IMR-90 (cell line): ENCODE data around the gene DNAAF2. TPM values are rescaled to one million over a fixed set of nuclear protein-coding genes. Genes with fewer than 3 reads are reported as not detected.

Experiments
- ATAC-seq: fragments of 200-7000 bp; cut with Tn5 transposase; 2 replicates; pipeline ENCODE4 v1.9.1; 2020; ENCODE audit warnings: low read depth, mild to moderate bottlenecking, moderate library complexity
- BruUV-seq: library from RNA; stranded (reverse); fragments of 400-500 nt; replicated peaks from 2 replicates; lab custom pipeline; 2021; lab: Mats Ljungman, UMichigan
- CTCF ChIA-PET: fragments of 300-600 bp; formaldehyde crosslinking; extraction: SDS; loops from one replicate; lab custom pipeline; 2021; ENCODE audit warnings: antibody characterized with exemption; lab: Yijun Ruan, JAX
- POLR2A ChIA-PET: fragments of 300-600 bp; sonication (Branson Sonifier 250); formaldehyde crosslinking; loops from one replicate; lab custom pipeline; 2022; ENCODE audit warnings: antibody characterized with exemption; ENCODE audit not compliant: unreplicated experiment; lab: Charles Lee
- DNase-seq: peaks from one replicate; pipeline ENCODE4 v3.0.0; 2013
- H2AFZ ChIP-seq: replicated peaks from 2 replicates; pipeline ENCODE3; 2013; ENCODE audit warnings: low read length, mild to moderate bottlenecking; ENCODE audit not compliant: poor library complexity
- H2AK5ac ChIP-seq: 2 replicates; pipeline ENCODE4 v1.6.1; 2013; ENCODE audit warnings: low read depth, low read length, inconsistent platforms
- H2AK9ac ChIP-seq: replicated peaks from 2 replicates; pipeline ENCODE3; 2013; ENCODE audit warnings: mild to moderate bottlenecking, low read depth, low read length, moderate library complexity; ENCODE audit not compliant: poor library complexity
- H2BK120ac ChIP-seq: 2 replicates; pipeline ENCODE4 v1.6.1; 2013; ENCODE audit warnings: low read depth, low read length, inconsistent platforms
- H2BK15ac ChIP-seq: 3 replicates; pipeline ENCODE4 v1.6.1; 2013; ENCODE audit warnings: low read depth, low read length, inconsistent platforms
- H2BK20ac ChIP-seq: 2 replicates; pipeline ENCODE4 v1.6.1; 2013; ENCODE audit warnings: low read depth, mild to moderate bottlenecking, inconsistent platforms, low read length, moderate library complexity
- H2BK5ac ChIP-seq: 2 replicates; pipeline ENCODE4 v1.6.1; 2013; ENCODE audit warnings: mild to moderate bottlenecking, low read depth, low read length, inconsistent platforms; ENCODE audit not compliant: poor library complexity, severe bottlenecking
- H3K14ac ChIP-seq: replicated peaks from 2 replicates; pipeline ENCODE4 v1.6.1; 2013; ENCODE audit warnings: low read depth, low read length, inconsistent platforms
- H3K18ac ChIP-seq: 2 replicates; pipeline ENCODE4 v1.6.1; 2013; ENCODE audit warnings: low read depth, low read length, control low read depth
- H3K23ac ChIP-seq: 2 replicates; pipeline ENCODE4 v1.6.1; 2013; ENCODE audit warnings: low read depth, low read length, inconsistent platforms
- H3K27ac ChIP-seq: 2 replicates; pipeline ENCODE4 v1.5.1; 2013; ENCODE audit warnings: mild to moderate bottlenecking, control low read depth, low read length; ENCODE audit not compliant: insufficient read depth
- H3K27me3 ChIP-seq: 2 replicates; pipeline ENCODE4 v1.6.1; 2013; ENCODE audit warnings: low read length; ENCODE audit not compliant: control insufficient read depth, insufficient read depth
- H3K36me3 ChIP-seq: 2 replicates; pipeline ENCODE4 v1.6.1; 2013; ENCODE audit warnings: low read length, mixed read lengths; ENCODE audit not compliant: control insufficient read depth, insufficient read depth
- H3K4ac ChIP-seq: 2 replicates; pipeline ENCODE4 v1.6.1; 2013; ENCODE audit warnings: low read depth, low read length, inconsistent platforms
- H3K4me1 ChIP-seq: 2 replicates; pipeline ENCODE4 v1.6.1; 2013; ENCODE audit warnings: low read length, mixed read lengths; ENCODE audit not compliant: control insufficient read depth, insufficient read depth
- H3K4me2 ChIP-seq: 2 replicates; pipeline ENCODE4 v1.6.1; 2013; ENCODE audit warnings: low read depth, mild to moderate bottlenecking, control low read depth, low read length, moderate library complexity
- H3K4me3 ChIP-seq: 2 replicates; pipeline ENCODE4 v1.5.1; 2013; ENCODE audit warnings: low read depth, mild to moderate bottlenecking, control low read depth, low read length, moderate library complexity; ENCODE audit not compliant: insufficient read depth
- H3K56ac ChIP-seq: 2 replicates; pipeline ENCODE4 v1.6.1; 2013; ENCODE audit warnings: low read length, inconsistent platforms; ENCODE audit not compliant: insufficient read depth; ENCODE audit errors: extremely low read depth
- H3K79me1 ChIP-seq, 2 experiments: 2 replicates each; pipeline ENCODE4 v1.6.1; 2013; ENCODE audit warnings: low read length in 2 of 2, inconsistent platforms in 1 of 2, low read depth in 1 of 2
- H3K9ac ChIP-seq: 2 replicates; pipeline ENCODE4 v1.6.1; 2013; ENCODE audit warnings: low read depth, low read length, control low read depth
- H3K9me1 ChIP-seq: 2 replicates; pipeline ENCODE4 v1.6.1; 2013; ENCODE audit warnings: low read length, inconsistent platforms; ENCODE audit not compliant: insufficient read depth
- H3K9me3 ChIP-seq: 2 replicates; pipeline ENCODE4 v1.6.1; 2013; ENCODE audit warnings: low read length; ENCODE audit not compliant: control insufficient read depth, insufficient read depth
- H4K20me1 ChIP-seq: 2 replicates; pipeline ENCODE4 v1.6.1; 2013; ENCODE audit warnings: low read length, inconsistent platforms; ENCODE audit not compliant: insufficient read depth
- H4K5ac ChIP-seq: 2 replicates; pipeline ENCODE4 v1.6.1; 2013; ENCODE audit warnings: mild to moderate bottlenecking, low read depth, low read length, control low read depth
- H4K8ac ChIP-seq, 2 experiments: 2 replicates each; pipeline ENCODE4 v1.6.1; 2013; ENCODE audit warnings: low read depth in 2 of 2, low read length in 2 of 2, control low read depth in 1 of 2, inconsistent platforms in 1 of 2
- H4K91ac ChIP-seq: 2 replicates; pipeline ENCODE4 v1.6.1; 2013; ENCODE audit warnings: low read depth, low read length, inconsistent platforms; ENCODE audit not compliant: insufficient read depth
- BHLHE40 ChIP-seq: fragments of 150-350 bp; IDR thresholded peaks from 2 replicates; pipeline ENCODE4 v1.6.1; 2016; ENCODE audit warnings: mild to moderate bottlenecking, low read depth, low read length
- CEBPB ChIP-seq: IDR thresholded peaks from 2 replicates; pipeline ENCODE4 v1.6.1; 2012; ENCODE audit warnings: low read depth, low read length, improper control_type of control experiment
- CHD1 ChIP-seq: IDR thresholded peaks from 2 replicates; pipeline ENCODE4 v1.6.1; 2012; ENCODE audit warnings: low read depth, low read length, improper control_type of control experiment
- CTCF ChIP-seq: conservative IDR thresholded peaks from 2 replicates; pipeline ENCODE4 v1.5.1; 2012; ENCODE audit warnings: mild to moderate bottlenecking, low read depth, low read length, improper control_type of control experiment
- FOS ChIP-seq: fragments of 150-350 bp; IDR thresholded peaks from 2 replicates; pipeline ENCODE4 v1.6.1; 2016; ENCODE audit warnings: low read depth, low read length
- MAFK ChIP-seq: IDR thresholded peaks from 2 replicates; pipeline ENCODE4 v1.6.1; 2012; ENCODE audit warnings: low read depth, low read length, improper control_type of control experiment
- MAZ ChIP-seq: IDR thresholded peaks from 2 replicates; pipeline ENCODE4 v1.6.1; 2012; ENCODE audit warnings: low read depth, mild to moderate bottlenecking, low read length, improper control_type of control experiment, moderate library complexity, borderline replicate concordance
- MXI1 ChIP-seq: IDR thresholded peaks from 2 replicates; pipeline ENCODE4 v1.6.1; 2012; ENCODE audit warnings: low read depth, mild to moderate bottlenecking, low read length, moderate library complexity, borderline replicate concordance
- NFE2L2 ChIP-seq: fragments of 150-350 bp; IDR thresholded peaks from 2 replicates; pipeline ENCODE4 v1.6.1; 2016; ENCODE audit warnings: low read depth, mild to moderate bottlenecking, low read length
- RAD21 ChIP-seq: IDR thresholded peaks from 2 replicates; pipeline ENCODE4 v1.6.1; 2012; ENCODE audit warnings: low read length, improper control_type of control experiment
- RCOR1 ChIP-seq: IDR thresholded peaks from 2 replicates; pipeline ENCODE4 v1.6.1; 2012; ENCODE audit warnings: mild to moderate bottlenecking, low read length, improper control_type of control experiment; ENCODE audit not compliant: insufficient replicate concordance
- SMC3 ChIP-seq: fragments of 150-350 bp; IDR thresholded peaks from 2 replicates; pipeline ENCODE4 v1.6.1; 2016; ENCODE audit warnings: low read depth, mild to moderate bottlenecking, antibody characterized with exemption, low read length, moderate library complexity
- WGBS, 2 experiments: methylation state at CpG; one replicate each; pipeline versions ENCODE4 v1.1.5 to v1.1.7; 2013; ENCODE audit warnings: missing lambda C conversion rate in 2 of 2; ENCODE audit not compliant: insufficient read length in 1 of 2; ENCODE audit errors: extremely low coverage in 2 of 2; 5-methylcytosine and 5-hydroxymethylcytosine counted together
- dilution Hi-C: fragments of 300-500 bp; cut with HindIII; formaldehyde crosslinking; loops from one replicate; pipeline ENCODE4 v1.14.3; 2018; ENCODE audit warnings: low sequenced_read_pairs; ENCODE audit not compliant: unreplicated experiment
- in situ Hi-C: fragments of 300-500 bp; cut with MboI; formaldehyde crosslinking; loops from 3 replicates; pipeline ENCODE4 v1.14.3; 2019; ENCODE audit warnings: low sequenced_read_pairs, inconsistent platforms, mixed read lengths
- intact Hi-C: fragments of 100-400 bp; cut with micrococcal nuclease; formaldehyde crosslinking; loops from 2 replicates; pipeline ENCODE4 v1.10.0; 2022
- polyA plus RNA-seq, 3 experiments: library from polyadenylated mRNA; depleted of rRNA; stranded (reverse); fragments of >200 nt; gene quantifications; 2 replicates each; pipeline ENCODE4 v1.2.3, GENCODE V29; 2012; ENCODE audit warnings: low replicate concordance in 1 of 3
- total RNA-seq: library from RNA; depleted of rRNA; stranded (reverse); fragments of >200 nt; gene quantifications from 2 replicates; pipeline ENCODE4 v1.2.3, GENCODE V29; 2012
- TF ChIP-seq, protein P1 (sequence below): fragments of 150-350 bp; IDR thresholded peaks from 2 replicates; pipeline ENCODE4 v1.6.1; 2017; ENCODE audit warnings: mild to moderate bottlenecking, antibody characterized with exemption, low read length, low read depth
- TF ChIP-seq, protein P2 (sequence below): fragments of 150-350 bp; IDR thresholded peaks from 2 replicates; pipeline ENCODE4 v1.6.1; 2016; ENCODE audit warnings: low read depth, mild to moderate bottlenecking, low read length, moderate library complexity, borderline replicate concordance

The DNAAF2 gene
- total and polyA plus RNA-seq, 2 of the 4 experiments (the other 2 are of a cell fraction): 4.1 to 4.7 TPM

DNA sequence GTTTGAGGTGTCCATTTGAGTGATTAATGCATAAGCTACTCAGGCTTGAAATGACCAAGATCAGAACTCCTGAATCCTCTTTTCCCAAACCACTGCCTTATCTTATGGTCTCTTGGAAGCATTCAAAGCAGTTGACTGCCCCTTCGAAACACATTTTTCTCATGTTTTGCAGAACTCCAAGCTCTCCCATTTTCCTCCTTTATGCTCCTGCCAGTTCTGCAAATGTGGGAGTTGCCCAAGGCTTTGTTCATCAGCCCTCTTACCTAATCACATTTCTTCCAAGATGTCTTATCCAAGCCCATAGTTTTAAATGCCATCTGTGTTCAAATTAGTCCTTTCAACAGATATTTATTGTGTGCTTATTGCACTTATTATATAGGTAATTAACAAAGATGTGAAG is 1.8 kb upstream of the DNAAF2 start:
- H2BK120ac ChIP-seq: no peak overlapping the region
- H3K56ac ChIP-seq: no peak overlapping the region
- H3K4ac ChIP-seq: no peak overlapping the region
- H3K79me1 ChIP-seq: peaks cover 28 to 69% of the 10 kb centered on the region in 2 experiments
- ATAC-seq (no peak), DNase-seq (no peak)
- no peak overlapping the region for H2AFZ ChIP-seq
- H3K27ac ChIP-seq: no peak overlapping the region
- dilution Hi-C loops (no loop called here), in situ Hi-C loops (loop anchor here (5.0 kb wide), 1 partner anchor 130 kb away; the partner anchor contains the start of gene KLHDC2), intact Hi-C loops (no loop called here)
- TF ChIP-seq CHD1 (no peak), MXI1 (no peak), FOS (no peak), BHLHE40 (no peak), RCOR1 (no peak), CTCF (no peak), MAFK (no peak), MAZ (no peak), SMC3 (no peak), CEBPB (no peak), NFE2L2 (no peak), RAD21 (no peak)
- TF ChIP-seq, protein P1, sequence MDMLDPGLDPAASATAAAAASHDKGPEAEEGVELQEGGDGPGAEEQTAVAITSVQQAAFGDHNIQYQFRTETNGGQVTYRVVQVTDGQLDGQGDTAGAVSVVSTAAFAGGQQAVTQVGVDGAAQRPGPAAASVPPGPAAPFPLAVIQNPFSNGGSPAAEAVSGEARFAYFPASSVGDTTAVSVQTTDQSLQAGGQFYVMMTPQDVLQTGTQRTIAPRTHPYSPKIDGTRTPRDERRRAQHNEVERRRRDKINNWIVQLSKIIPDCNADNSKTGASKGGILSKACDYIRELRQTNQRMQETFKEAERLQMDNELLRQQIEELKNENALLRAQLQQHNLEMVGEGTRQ: no peak
- TF ChIP-seq, protein P2, sequence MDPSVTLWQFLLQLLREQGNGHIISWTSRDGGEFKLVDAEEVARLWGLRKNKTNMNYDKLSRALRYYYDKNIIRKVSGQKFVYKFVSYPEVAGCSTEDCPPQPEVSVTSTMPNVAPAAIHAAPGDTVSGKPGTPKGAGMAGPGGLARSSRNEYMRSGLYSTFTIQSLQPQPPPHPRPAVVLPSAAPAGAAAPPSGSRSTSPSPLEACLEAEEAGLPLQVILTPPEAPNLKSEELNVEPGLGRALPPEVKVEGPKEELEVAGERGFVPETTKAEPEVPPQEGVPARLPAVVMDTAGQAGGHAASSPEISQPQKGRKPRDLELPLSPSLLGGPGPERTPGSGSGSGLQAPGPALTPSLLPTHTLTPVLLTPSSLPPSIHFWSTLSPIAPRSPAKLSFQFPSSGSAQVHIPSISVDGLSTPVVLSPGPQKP: no peak
- H4K20me1 ChIP-seq: peaks cover 28% of the 10 kb centered on the region
- H3K36me3 ChIP-seq: peaks cover 8% of the 10 kb centered on the region; the same call in 1 of the 2 replicates
- H3K4me1 ChIP-seq: peaks cover 2% of the 10 kb centered on the region; the same call in 1 of the 2 replicates
- peak overlapping the region; percentile 51 for H3K23ac ChIP-seq
- no peak overlapping the region for H4K91ac ChIP-seq
- H2AK5ac ChIP-seq: no peak overlapping the region
- H3K9me3 ChIP-seq: no peaks in the 10 kb centered on the region
- H2AK9ac ChIP-seq: no peak overlapping the region
- POLR2A ChIA-PET: no interaction called here
- peaks cover 8% of the 10 kb centered on the region for H3K9me1 ChIP-seq
- H3K4me3 ChIP-seq: no peak overlapping the region
- H4K5ac ChIP-seq: no peak overlapping the region
- CTCF ChIA-PET: no interaction called here
- no peak overlapping the region for H2BK5ac ChIP-seq
- no peak overlapping the region for H4K8ac ChIP-seq
- H3K14ac ChIP-seq: no peak overlapping the region
- no peak overlapping the region for H2BK15ac ChIP-seq
- H2BK20ac ChIP-seq: no peak overlapping the region
- no peak overlapping the region for H3K18ac ChIP-seq
- no TSS peak for BruUV-seq
- H3K4me2 ChIP-seq: no peak overlapping the region
- H3K27me3 ChIP-seq: no peaks in the 10 kb centered on the region
- H3K9ac ChIP-seq: no peak overlapping the region
- WGBS, 2 experiments: 100% methylated on average over 1 of the region's 1 CpG; no CpG with 5 or more reads in 1 of the 2 experiments
